ENCODE measurements around the gene APP.
"Not testable (repeated sequence)": the region's sequence is repeated elsewhere in the genome, so short reads cannot be mapped to it uniquely, and the experiment has no call there.

The APP gene

DNA sequence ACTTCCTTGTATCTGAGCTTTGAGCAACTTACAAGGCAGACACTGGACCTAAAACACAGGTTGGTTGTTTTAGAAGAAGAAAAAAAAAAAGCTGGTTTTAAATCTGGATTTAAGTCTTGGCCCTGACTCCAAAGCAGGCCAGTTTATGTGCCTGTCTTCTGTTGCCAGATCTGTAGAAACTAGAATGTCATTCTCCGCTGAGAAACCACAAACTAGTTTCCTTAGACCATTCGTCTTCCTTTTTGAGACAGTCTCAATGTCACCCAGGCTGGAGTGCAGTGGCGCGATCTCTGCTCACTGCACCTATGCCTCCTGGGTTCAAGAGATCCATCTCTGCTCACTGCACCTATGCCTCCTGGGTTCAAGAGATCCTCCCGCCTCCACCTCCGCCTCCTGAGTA is 33.9 kb downstream of the APP start:
- in situ Hi-C loops (cut with HindIII; ENCODE audit: low sequenced_read_pairs): no loop called here

DNA sequence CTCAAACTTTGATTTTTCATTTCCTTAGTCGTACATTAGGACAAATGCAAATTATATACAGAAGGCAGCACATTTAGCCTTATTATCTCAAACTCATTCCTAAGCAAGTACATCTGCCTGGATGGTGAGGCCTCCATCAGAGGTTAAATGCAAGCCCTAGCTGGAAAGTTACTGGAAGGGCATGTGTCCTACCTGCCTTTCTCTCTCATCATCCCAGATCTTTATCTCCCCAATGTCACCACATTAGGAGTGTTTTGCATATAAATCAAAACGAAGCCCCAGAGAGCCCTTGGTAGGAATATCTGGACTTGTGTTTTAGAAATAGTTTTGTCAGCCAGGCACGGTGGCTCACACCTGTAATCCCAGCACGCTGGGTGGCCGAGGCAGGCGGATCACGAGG is 35.0 kb downstream of the APP start:
- H3K4me3 ChIP-seq (ENCODE audit: low read depth, low read length): no peak overlapping the region
- TF ChIP-seq, protein P1, sequence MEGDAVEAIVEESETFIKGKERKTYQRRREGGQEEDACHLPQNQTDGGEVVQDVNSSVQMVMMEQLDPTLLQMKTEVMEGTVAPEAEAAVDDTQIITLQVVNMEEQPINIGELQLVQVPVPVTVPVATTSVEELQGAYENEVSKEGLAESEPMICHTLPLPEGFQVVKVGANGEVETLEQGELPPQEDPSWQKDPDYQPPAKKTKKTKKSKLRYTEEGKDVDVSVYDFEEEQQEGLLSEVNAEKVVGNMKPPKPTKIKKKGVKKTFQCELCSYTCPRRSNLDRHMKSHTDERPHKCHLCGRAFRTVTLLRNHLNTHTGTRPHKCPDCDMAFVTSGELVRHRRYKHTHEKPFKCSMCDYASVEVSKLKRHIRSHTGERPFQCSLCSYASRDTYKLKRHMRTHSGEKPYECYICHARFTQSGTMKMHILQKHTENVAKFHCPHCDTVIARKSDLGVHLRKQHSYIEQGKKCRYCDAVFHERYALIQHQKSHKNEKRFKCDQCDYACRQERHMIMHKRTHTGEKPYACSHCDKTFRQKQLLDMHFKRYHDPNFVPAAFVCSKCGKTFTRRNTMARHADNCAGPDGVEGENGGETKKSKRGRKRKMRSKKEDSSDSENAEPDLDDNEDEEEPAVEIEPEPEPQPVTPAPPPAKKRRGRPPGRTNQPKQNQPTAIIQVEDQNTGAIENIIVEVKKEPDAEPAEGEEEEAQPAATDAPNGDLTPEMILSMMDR (IDR thresholded peaks at IDR 0.05; ENCODE audit: low read depth, low read length): no peak
- DNase-seq (ENCODE audit: low read depth, low spot score): no peak
- in situ Hi-C loops (cut with HindIII; ENCODE audit: low sequenced_read_pairs): no loop called here

More for the DNA sequence above, 33.9 kb downstream of the APP start:
- no peak for DNase-seq (ENCODE audit: low read depth, low spot score)
- no peak overlapping the region for H3K4me3 ChIP-seq (ENCODE audit: low read depth, low read length)
- TF ChIP-seq, protein P1 (IDR thresholded peaks at IDR 0.05; ENCODE audit: low read depth, low read length): no peak

DNA sequence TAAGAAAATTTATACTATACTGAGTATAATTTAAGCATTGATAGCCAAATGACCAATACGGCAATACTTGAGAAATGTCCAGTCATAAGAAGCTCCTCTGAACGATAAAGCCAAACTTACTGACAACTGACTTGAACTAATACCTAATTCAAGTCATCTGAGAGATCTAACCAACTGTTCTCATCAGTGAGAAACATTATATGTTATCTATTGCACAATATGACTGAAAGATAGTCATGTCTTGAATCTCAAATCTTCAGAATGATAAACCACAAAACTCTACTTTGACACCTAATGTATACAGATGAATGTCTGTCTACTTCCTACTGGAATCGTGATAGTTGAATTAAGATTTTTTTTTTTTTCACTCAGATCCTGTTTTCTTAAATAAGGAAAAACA is 39.0 kb downstream of the APP start:
- TF ChIP-seq, protein P1 (IDR thresholded peaks at IDR 0.05; ENCODE audit: low read depth, low read length): no peak
- no peak for DNase-seq (ENCODE audit: low read depth, low spot score)
- no peak overlapping the region for H3K4me3 ChIP-seq (ENCODE audit: low read depth, low read length)

DNA sequence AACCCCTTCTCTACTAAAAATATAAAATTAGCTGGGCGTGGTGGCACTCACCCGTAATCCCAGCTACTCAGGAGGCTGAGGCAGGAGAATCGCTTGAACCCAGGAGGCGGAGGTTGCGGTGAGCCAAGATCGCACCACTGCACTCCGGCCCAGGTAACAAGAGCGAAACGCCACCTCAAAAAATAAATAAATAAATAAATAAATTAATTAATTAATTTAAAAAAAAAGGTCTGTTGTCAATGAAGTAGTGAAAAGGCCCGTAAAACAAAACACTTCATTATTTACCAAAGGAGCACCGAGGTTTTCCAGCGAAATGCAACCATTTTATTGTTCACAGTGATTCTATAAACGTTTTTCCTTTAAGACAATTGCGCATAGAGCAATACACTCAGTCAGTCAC is 39.5 kb downstream of the APP start:
- DNase-seq (ENCODE audit: low read depth, low spot score); in situ Hi-C loops (cut with HindIII; ENCODE audit: low sequenced_read_pairs); H3K4me3 ChIP-seq (ENCODE audit: low read depth, low read length): not testable (repeated sequence)

More for the DNA sequence above, 39.0 kb downstream of the APP start:
- in situ Hi-C loops (cut with HindIII; ENCODE audit: low sequenced_read_pairs): no loop called here

DNA sequence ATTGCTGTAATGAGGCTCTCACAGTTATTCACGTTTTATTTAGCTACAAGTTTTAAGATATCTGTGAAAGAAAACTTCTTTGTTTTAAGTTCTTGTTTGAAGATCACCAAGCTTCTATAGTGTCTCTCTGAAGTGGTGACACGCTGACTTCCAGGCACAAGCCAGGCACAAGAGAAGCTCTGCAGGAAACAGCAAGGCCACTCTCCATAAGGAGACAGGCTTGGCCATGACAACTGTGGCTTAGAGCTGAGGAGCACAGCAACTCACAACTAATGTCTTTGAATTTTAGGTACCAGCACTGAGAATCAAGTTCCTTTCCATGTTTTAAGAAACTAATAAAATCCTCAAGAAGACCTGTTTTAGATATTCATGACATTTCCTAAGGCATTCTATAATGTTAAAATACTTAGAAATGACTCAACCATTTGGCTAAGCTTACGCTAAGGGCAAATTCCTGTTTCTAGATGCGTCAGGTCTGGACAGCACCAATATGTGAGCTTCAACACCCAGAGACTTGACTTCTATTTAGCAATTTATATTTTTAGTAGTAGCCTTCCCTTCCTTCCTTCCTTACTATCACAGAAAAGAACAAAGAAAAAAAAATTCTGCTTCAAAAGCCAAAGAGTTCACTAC is 40.2 kb downstream of the APP start:
- DNase-seq (ENCODE audit: low read depth, low spot score): peak; percentile 51
- in situ Hi-C loops (cut with HindIII; ENCODE audit: low sequenced_read_pairs): no loop called here
- TF ChIP-seq, protein P1 (IDR thresholded peaks at IDR 0.05; ENCODE audit: low read depth, low read length): no peak
- H3K4me3 ChIP-seq (ENCODE audit: low read depth, low read length): no peak overlapping the region

DNA sequence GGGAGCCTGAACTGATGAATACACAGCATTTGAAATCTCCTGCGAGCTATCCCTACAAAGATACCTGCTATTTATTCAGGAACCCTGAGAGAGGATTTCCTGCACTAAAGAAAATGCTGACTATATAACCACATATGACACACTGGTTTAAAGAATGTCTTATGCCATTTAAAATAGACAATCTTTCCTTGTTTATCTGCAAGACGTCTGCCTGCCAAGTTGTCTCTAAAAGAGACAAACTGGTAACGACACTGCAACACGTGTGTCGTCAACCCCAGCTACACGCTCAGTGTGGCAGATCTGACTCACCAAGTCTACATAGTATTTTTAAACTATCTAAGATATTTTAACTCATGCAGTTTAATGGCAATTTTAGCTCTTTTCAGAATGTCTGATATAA is 42.7 kb downstream of the APP start:
- in situ Hi-C loops (cut with HindIII; ENCODE audit: low sequenced_read_pairs): no loop called here
- peak; percentile 53 for DNase-seq (ENCODE audit: low read depth, low spot score)
- TF ChIP-seq, protein P1 (IDR thresholded peaks at IDR 0.05; ENCODE audit: low read depth, low read length): no peak
- H3K4me3 ChIP-seq (ENCODE audit: low read depth, low read length): no peak overlapping the region

DNA sequence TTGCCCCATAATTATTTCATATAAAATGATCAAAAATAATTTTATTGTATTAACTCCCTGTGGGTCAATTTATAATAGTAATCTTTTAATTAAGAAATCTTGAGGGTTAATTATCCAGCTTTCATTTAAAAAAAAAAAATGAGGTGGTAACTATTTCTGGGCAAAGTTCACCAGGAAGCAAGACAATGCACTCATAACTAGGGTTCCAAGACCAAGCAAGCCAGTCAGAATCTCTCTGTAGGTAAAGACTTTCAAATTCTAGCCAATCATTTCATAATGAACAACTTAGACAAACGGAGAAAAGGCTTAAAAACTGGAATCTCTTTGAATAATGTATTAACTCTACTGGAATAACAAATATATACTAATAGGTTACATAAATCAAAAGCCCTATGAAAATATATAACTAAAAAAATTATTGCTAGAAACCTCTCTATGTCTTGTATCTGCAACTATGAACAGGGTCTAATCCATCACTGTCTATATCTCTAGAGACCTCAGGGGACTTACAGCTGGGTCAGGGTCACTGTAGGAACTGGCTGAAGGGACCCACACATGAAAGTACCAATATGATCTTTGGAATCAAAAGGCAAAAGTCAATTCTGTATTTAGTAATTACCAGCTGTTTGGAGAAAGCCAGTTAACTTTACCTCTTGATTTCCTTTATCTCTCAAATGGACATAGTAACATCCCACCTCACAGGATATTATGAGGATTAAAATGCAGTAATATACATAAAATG is 43.3 kb downstream of the APP start:
- H3K4me3 ChIP-seq (ENCODE audit: low read depth, low read length): no peak overlapping the region
- in situ Hi-C loops (cut with HindIII; ENCODE audit: low sequenced_read_pairs): no loop called here
- no peak for DNase-seq (ENCODE audit: low read depth, low spot score)
- TF ChIP-seq, protein P1 (IDR thresholded peaks at IDR 0.05; ENCODE audit: low read depth, low read length): no peak

Measured in astrocyte of the spinal cord (primary cell).